ENCODE results near the gene SCGB3A1.

DNA sequence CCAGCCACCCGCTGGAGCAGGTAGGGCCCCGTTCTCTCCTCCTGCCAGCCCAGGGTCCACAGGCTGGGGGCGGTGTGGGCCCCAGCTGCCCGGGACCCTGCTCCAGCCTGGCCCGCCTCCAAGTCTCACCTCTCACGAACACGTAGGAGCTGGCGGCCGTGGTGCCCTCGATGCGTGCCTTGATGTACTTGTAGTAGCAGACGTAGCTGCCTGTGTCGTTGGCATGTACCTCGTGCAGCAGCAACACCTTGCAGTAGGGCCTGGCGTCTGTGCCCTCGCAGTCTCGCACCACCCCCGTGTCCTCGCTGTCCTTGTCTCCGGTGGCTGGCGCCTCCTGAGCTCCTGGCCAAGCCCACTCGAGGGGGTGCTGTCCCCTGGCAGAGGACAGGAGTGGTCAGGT, 39.1 kb upstream of the SCGB3A1 start:
- TF ChIP-seq POLR2AphosphoS5 (IDR thresholded peaks at IDR 0.05; ENCODE audit: low read depth, low read length) (no peak), POLR2A (IDR thresholded peaks at IDR 0.05; ENCODE audit: low read depth, low read length) (no peak), TAF1 (IDR thresholded peaks at IDR 0.05; ENCODE audit: low read depth, low read length) (no peak), PAX5 (IDR thresholded peaks at IDR 0.05; ENCODE audit: insufficient read depth, low read length, severe bottlenecking) (no peak), SPI1 (IDR thresholded peaks at IDR 0.05; ENCODE audit: low read depth, low read length) (no peak), POU2F2 (IDR thresholded peaks at IDR 0.05; ENCODE audit: low read depth, low read length) (no peak)

Data from GM12891 (cell line).